C4-2B (cell line): ENCODE data around the gene CLEC20A.

Source experiments
- ZFX ChIP-seq: fragments of 450-650 bp; IDR thresholded peaks from 2 replicates; pipeline ENCODE4 v1.6.1; 2017
- TF ChIP-seq, protein P1 (sequence below): fragments of 450-650 bp; conservative IDR thresholded peaks from 2 replicates; pipeline ENCODE4 v1.5.1; 2017; ENCODE audit warnings: mild to moderate bottlenecking

DNA sequence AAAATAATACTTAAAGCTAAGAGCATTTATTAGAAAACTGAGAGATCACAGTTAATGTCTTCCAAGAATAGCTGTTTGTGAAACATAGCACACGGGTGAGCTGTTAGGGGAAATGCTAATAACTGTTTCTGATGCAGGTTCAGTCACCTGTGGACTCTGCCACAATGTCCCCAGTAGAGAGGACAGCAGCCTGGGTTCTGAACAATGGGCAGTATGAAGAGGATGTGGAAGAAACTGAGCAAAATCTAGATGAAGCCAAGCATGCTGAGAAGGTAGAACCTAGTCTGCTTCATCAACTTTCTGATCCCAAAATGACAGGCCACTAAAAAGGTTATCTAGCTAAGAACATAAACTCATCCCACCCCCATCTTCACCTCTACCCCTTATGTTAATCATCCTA is 32.6 kb downstream of the CLEC20A start:
- TF ChIP-seq, protein P1, sequence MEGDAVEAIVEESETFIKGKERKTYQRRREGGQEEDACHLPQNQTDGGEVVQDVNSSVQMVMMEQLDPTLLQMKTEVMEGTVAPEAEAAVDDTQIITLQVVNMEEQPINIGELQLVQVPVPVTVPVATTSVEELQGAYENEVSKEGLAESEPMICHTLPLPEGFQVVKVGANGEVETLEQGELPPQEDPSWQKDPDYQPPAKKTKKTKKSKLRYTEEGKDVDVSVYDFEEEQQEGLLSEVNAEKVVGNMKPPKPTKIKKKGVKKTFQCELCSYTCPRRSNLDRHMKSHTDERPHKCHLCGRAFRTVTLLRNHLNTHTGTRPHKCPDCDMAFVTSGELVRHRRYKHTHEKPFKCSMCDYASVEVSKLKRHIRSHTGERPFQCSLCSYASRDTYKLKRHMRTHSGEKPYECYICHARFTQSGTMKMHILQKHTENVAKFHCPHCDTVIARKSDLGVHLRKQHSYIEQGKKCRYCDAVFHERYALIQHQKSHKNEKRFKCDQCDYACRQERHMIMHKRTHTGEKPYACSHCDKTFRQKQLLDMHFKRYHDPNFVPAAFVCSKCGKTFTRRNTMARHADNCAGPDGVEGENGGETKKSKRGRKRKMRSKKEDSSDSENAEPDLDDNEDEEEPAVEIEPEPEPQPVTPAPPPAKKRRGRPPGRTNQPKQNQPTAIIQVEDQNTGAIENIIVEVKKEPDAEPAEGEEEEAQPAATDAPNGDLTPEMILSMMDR: no peak
- TF ChIP-seq ZFX: no peak
